Left lung (tissue), 10 donors: ENCODE data around the gene WNK1. TPM values are rescaled to one million over a fixed set of nuclear protein-coding genes. Genes with fewer than 3 reads are reported as not detected.

ENCODE experiments used
- ATAC-seq: fragments of 200-7000 bp; cut with Tn5 transposase; one replicate; pipeline ENCODE4 v1.9.1; 2020; ENCODE audit warnings: moderate library complexity
- DNase-seq, 4 donors: peaks; one replicate each; pipeline ENCODE4 v3.0.0-alpha.2; 2013 to 2020
- H3K27ac ChIP-seq, 2 donors: fragments of 200-600 bp; sonication (generic) in 1 of 2; one replicate each; pipeline versions ENCODE4 v1.5.0 to v1.8.0; 2020 to 2021
- H3K27me3 ChIP-seq, 2 donors: fragments of 200-600 bp; sonication (generic) in 1 of 2; one replicate each; pipeline versions ENCODE4 v1.5.0 to v1.8.0; 2020 to 2021
- H3K36me3 ChIP-seq, 2 donors: fragments of 200-600 bp; sonication (generic) in 1 of 2; one replicate each; pipeline versions ENCODE4 v1.5.0 to v1.8.0; 2020 to 2021
- H3K4me1 ChIP-seq, 2 donors: fragments of 200-600 bp; one replicate each; pipeline ENCODE4 v1.8.0; 2021
- H3K4me3 ChIP-seq, 2 donors: fragments of 200-600 bp; sonication (generic) in 1 of 2; one replicate each; pipeline versions ENCODE4 v1.5.0 to v1.8.0; 2020 to 2021; ENCODE audit warnings: mild to moderate bottlenecking in 1 of 2
- H3K9me3 ChIP-seq, 2 donors: fragments of 200-600 bp; sonication (generic) in 1 of 2; one replicate each; pipeline versions ENCODE4 v1.5.0 to v1.8.0; 2020 to 2021
- intact Hi-C, 2 donors: fragments of 100-400 bp; cut with DNase I; formaldehyde crosslinking; loops; one replicate each; pipeline versions ENCODE4 v1.11.2 to v1.14.2; 2022
- polyA plus RNA-seq, 6 donors: library from polyadenylated mRNA; unstranded; fragments of 120-200 nt; gene quantifications; one replicate each; pipeline ENCODE4 v1.2.1, GENCODE V29; 2013; ENCODE audit not compliant: insufficient read length in 6 of 6
- total RNA-seq, 2 donors: library from RNA; stranded (reverse); fragmentation: NEBNext Ultra II Directional; extraction: Animal tissue kit (Norgen Biotek cat#: 25700); gene quantifications; one replicate each; pipeline ENCODE4 v1.2.1, GENCODE V29; 2021
- TF ChIP-seq, protein P1 (sequence below), 2 donors: fragments of 200-600 bp; sonication (generic) in 1 of 2; IDR thresholded peaks; one replicate each; pipeline versions ENCODE4 v1.5.0 to v1.8.0; 2021; ENCODE audit warnings: antibody characterized with exemption in 2 of 2
- donor health status: DM: no; HTN: yes; CAD: no.
- donor health status: DM: no; HTN: no; CAD: no.

WNK1 gene
- total and polyA plus RNA-seq, 8 donors: 94.4 to 245 (median 111) TPM

GRCh38 chr12:724194-724855 lies 28.1 kb upstream of the WNK1 start:
- H3K4me3 ChIP-seq: no peak overlapping the region
- no peaks in the 10 kb centered on the region for H3K36me3 ChIP-seq
- H3K4me1 ChIP-seq: peaks cover 0 to 23% of the 10 kb centered on the region in 2 donors
- peak overlapping the region in 1 of 2 donors; percentile 46 for H3K27ac ChIP-seq
- H3K27me3 ChIP-seq: no peaks in the 10 kb centered on the region
- TF ChIP-seq, protein P1, sequence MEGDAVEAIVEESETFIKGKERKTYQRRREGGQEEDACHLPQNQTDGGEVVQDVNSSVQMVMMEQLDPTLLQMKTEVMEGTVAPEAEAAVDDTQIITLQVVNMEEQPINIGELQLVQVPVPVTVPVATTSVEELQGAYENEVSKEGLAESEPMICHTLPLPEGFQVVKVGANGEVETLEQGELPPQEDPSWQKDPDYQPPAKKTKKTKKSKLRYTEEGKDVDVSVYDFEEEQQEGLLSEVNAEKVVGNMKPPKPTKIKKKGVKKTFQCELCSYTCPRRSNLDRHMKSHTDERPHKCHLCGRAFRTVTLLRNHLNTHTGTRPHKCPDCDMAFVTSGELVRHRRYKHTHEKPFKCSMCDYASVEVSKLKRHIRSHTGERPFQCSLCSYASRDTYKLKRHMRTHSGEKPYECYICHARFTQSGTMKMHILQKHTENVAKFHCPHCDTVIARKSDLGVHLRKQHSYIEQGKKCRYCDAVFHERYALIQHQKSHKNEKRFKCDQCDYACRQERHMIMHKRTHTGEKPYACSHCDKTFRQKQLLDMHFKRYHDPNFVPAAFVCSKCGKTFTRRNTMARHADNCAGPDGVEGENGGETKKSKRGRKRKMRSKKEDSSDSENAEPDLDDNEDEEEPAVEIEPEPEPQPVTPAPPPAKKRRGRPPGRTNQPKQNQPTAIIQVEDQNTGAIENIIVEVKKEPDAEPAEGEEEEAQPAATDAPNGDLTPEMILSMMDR (IDR thresholded peaks at IDR 0.05): no peak
- peak; percentile 76 for ATAC-seq
- intact Hi-C loops: no loop called here
- H3K9me3 ChIP-seq: no peaks in the 10 kb centered on the region
- DNase-seq: no peak

DNA sequence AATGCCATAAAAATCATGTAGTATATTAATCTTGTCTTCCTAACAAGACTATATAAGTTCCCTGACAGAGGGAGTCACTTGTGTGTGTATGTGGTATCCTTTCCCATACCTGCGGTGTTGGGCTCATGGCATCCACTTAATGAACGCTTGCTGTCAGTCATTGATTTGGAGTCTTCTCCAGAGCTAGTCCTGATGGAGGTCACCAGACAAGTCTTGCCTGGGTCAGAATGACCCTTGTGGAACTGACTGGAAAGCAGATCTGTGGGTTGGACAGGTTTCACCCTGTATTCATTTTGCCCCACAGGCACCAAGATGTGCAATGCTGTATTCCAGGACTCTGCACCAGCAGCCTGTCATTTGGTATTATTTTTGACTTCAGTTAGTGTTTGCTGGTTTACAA lies 27.3 kb upstream of the WNK1 start:
- no peak for DNase-seq
- intact Hi-C loops: no loop called here

DNA sequence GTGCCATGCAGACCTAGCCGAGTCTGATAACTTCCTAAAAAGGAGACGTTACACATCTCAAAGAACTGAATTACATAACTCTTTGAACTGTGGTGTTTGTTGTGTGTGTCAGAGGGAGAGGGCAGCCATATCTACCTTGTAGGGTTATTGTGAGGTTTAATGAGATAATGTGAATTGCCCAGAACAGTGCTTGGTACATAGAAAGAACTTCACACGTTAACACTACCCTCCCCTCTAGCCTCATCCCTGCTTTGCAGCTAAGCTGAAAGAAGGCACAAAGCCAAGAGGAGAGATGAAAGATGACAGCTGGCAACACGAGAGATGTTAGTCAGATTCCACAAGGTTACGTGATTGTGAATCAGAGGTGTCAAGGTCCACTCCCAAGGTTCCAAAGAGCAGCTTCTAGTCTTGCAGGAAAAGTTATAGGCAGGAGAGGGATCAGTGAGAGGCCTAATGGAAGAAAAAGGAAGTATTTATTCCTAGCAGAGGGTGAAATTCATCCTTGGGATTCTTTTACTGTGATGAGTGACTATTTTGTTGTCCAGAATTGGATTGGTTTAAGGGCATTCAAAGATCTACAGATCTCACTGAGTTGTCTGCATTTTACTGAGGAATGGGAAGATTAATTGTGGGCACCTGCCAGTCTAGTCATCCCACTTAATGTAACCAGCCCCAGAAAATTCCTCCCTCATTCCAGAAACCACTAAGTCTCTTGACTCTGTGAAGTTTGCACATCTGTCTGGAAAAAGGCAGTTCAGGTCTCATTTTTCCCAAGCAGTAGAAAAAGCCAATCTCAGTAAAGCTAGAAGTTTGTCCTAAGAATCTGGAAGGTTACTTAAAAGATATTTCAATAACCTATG lies 25.9 kb upstream of the WNK1 start:
- Histone ChIP-seq H3K27ac (no peak overlapping the region), H3K9me3 (no peaks in the 10 kb centered on the region), H3K27me3 (no peaks in the 10 kb centered on the region), H3K4me1 (peaks cover 0 to 20% of the 10 kb centered on the region in 2 donors), H3K36me3 (no peaks in the 10 kb centered on the region), H3K4me3 (no peak overlapping the region)
- peak; percentile 34 for ATAC-seq
- TF ChIP-seq, protein P1 (IDR thresholded peaks at IDR 0.05): no peak
- no peak for DNase-seq
- intact Hi-C loops: no loop called here

More for the DNA sequence above, 27.3 kb upstream of the WNK1 start:
- Histone ChIP-seq H3K27ac (no peak overlapping the region), H3K4me1 (peaks cover 0 to 20% of the 10 kb centered on the region in 2 donors), H3K36me3 (no peaks in the 10 kb centered on the region), H3K27me3 (no peaks in the 10 kb centered on the region), H3K9me3 (no peaks in the 10 kb centered on the region), H3K4me3 (no peak overlapping the region)
- no peak for ATAC-seq
- TF ChIP-seq, protein P1 (IDR thresholded peaks at IDR 0.05): no peak

DNA sequence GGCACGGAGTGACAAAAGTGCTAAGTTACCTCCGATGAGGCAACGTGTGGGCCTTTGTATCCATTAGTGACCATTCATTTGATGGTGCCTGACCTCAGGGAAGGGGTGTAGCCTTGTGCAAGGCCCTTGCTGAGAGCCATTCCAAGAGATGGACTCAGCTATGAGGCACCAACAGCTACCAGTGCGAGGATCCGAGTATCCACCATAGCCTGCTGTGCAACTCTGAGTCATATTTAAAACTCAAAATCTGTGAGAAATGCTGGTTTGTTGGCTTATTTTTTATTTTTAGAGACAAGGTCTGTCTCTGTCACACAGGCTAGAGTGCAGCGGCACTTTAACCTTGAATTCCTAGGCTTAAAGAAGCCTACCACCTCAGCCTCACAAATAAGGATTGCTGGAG lies 25.1 kb upstream of the WNK1 start:
- TF ChIP-seq, protein P1 (IDR thresholded peaks at IDR 0.05): no peak
- Histone ChIP-seq H3K4me3 (no peak overlapping the region), H3K4me1 (peaks cover 0 to 20% of the 10 kb centered on the region in 2 donors), H3K9me3 (no peaks in the 10 kb centered on the region), H3K36me3 (no peaks in the 10 kb centered on the region), H3K27me3 (no peaks in the 10 kb centered on the region), H3K27ac (no peak overlapping the region)
- intact Hi-C loops: no loop called here
- DNase-seq (no peak), ATAC-seq (no peak)

DNA sequence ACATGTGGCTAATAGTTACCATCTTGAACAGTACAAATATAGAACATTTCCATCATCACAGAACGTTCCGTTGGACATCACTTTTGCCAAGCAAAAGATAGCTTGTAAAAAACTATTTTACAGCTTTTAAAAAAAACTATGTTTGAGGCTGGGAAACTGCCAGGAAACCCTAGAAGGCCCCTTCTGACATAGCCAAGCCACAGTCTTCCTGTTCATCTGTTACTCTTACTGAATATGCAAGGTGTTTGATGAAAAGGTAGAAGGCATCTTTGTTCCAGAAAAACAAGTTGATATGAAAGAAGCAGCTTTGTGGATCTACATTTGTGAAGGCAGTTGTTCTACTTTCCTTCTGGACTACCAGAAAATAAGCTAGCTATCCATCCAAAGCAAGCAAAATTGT lies 23.6 kb upstream of the WNK1 start:
- intact Hi-C loops: no loop called here
- DNase-seq (no peak), ATAC-seq (no peak)
- Histone ChIP-seq H3K9me3 (no peaks in the 10 kb centered on the region), H3K4me3 (no peak overlapping the region), H3K27ac (no peak overlapping the region), H3K36me3 (no peaks in the 10 kb centered on the region), H3K4me1 (peaks cover 0 to 20% of the 10 kb centered on the region in 2 donors), H3K27me3 (no peaks in the 10 kb centered on the region)
- TF ChIP-seq, protein P1 (IDR thresholded peaks at IDR 0.05): no peak
